Measurements from ENCODE around the gene TEAD4.

The TEAD4 gene

DNA sequence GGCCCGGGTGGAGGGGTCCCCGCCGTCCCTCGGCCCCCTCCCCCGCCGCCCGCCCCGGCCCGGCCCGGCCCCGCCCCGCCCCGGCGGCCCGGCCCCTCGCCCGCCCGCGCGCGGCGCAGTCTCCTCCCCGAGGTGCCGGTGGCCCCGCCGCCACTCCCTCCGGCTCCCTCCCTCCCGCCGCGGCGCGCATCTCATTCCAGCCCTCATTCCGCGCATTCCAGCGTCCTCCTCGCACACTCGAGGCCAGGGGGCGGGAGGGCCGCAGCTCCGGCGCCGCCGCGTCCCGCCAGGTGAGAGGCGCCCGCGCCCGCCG, at the start of gene TEAD4:
TSS of gene TEAD4 (plus strand) at position 206 of the 313 bp plus-strand sequence.
- DNase-seq (ENCODE audit: low spot score) = no peak

DNA sequence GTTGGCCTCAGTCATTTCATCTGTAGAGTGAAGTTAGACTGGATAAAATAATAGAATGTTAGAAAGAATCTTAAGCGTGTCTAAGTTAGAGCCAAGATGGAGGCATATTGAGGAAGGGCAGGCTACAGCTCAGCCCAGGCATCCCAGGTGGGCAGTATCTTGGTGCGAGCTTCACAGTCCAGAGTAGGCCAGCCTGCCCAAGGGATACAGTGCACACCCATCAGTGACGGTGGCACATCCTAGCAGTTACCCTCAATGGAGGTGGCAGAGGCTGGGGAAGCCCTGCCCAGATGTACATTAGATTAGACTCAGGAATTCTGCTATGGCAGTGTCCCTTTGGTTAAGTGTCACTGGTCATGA, 47.0 kb upstream of the TEAD4 start:
- no peak for DNase-seq (ENCODE audit: low spot score)

DNA sequence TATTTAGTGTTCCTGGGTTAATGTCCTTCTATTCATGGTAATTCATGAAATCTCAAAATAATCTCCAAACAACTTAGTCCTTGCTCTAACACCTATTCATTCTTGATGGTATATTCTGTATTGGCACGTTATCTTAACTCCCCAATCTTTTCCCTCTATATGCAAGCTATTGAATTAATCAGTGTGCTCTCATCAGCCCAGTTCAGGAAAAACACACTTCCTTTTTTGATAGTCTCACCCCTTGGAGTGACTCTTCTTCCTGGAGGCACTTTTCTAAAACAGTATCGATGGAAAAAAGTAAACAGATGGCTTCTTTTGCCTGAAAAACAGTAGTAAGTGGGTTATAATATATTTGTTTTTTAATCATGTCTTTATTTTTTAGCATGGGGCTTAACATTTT, 39.9 kb upstream of the TEAD4 start:
- DNase-seq (ENCODE audit: low spot score) = no peak

DNA sequence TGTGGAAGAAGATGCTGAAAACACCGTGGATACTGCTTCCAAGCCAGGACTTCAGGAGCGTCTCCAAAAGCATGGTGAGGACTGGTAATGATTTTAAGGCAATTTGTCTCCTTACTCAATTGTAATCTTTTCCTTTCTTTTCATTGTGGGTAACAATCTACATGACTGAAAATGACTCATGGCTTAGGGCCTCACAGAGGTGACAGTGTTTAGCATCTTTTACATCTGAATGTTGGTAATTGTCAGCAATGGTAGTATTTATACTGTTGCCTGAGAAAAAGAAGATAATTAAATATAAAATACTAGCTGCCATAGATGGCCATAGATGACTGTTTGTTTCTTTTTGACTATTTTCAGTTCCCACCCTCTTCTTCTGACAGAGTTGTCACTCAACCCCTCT, 36.9 kb upstream of the TEAD4 start:
- no peak for DNase-seq (ENCODE audit: low spot score)

DNA sequence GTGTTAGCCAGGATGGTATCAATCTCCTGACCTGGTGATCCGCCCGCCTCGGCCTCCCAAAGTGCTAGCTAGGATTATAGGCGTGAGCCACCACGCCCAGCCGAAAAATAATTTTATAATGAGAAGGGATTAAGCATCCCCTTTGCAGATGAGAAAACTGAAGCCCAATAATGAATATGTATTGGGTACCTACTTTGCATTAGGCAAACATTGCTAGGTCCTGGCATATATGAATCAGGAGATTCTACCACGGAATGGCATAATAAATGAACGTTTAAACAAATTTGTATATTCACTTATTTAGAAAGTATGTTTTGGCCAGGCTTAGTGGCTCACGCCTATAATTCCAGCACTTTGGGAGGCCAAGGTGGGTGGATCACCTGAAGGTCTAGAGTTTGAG, 36.1 kb upstream of the TEAD4 start:
- DNase-seq (ENCODE audit: low spot score) = no peak

DNA sequence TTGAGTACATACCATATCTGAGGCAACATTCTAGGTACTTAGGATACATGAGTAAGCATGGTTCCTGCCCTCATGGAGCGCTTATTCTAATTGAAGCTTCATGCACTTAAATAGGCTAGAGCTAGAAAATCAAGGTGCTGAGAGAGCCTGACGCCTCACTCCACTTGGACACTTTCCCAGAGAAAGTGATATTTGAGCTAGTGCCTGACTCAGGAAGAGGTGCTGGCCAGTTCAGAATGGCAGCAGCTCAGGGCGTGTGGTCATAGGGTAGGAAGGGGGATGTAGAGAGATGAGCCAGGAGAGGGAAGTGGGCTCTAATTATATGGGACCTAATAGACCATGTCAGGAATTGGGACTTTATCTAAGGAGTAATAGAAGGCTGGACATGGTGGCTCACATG, 35.2 kb upstream of the TEAD4 start:
- DNase-seq (ENCODE audit: low spot score) = no peak

DNA sequence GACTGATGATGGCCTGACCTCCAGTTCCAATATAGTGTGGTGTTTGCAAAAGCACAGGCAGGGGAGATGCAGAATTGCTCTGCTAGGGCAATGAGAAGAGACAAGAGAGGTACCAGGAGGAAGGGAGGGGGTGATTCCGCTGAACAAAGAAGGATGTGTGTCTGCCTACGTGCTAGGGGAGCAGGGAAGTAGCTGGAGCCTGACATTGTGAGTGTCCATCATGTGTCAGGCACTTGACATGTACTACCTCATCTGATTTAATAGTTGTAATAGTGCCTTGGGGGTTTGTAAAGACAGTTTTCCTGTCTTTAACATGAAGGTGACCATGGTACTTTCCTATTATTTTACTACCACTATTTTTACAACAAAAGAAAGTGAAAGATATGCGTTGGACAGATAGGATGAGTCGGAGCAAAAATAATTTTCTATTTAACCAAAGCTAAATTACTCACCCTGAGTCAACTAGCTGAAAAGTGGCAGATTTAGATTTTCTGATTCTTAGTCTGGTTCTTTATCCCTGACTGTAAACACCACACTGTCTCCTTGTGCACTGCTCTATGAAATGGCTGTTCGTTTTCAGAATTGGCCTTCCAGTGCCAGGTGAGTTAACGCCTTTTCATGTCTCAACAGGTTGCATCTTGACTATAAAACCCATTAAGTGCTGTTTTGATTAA, 33.7 kb upstream of the TEAD4 start:
- DNase-seq (ENCODE audit: low spot score) = no peak

DNA sequence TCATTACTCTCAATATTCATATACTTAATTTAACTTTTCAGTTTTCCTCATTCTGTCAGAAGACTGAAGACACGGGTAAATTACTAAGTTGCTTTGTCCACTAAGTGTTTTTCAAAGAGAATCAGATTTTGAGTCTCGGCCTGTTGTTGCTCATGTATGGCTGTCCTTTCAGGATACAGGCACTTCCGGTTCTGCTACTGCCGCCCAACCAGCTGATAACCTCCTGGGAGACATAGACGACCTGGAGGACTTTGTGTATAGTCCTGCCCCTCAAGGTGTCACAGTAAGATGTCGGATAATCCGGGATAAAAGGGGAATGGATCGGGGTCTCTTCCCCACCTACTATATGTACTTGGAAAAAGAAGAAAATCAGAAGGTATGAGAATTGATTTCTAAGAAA, 28.3 kb upstream of the TEAD4 start:
- no peak for DNase-seq (ENCODE audit: low spot score)

DNA sequence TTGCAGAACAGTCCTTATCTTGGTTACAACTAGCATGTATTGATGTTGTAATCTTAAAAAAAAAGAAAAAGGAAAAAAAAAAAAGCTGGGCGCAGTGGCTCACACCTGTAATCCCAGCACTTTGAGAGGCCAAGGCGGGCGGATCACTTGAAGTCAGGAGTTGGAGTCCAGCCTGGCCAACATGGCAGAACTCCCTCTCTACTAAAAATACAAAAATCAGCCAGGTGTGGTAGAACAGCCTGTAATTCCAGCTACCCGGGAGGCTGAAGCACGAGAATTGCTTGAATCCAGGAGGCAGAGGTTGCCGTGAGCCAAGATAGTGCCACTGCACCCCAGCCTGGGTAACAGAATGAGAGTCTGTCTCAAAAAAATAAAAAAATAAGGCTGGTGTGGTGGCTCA, 25.6 kb upstream of the TEAD4 start:
- no peak for DNase-seq (ENCODE audit: low spot score)

DNA sequence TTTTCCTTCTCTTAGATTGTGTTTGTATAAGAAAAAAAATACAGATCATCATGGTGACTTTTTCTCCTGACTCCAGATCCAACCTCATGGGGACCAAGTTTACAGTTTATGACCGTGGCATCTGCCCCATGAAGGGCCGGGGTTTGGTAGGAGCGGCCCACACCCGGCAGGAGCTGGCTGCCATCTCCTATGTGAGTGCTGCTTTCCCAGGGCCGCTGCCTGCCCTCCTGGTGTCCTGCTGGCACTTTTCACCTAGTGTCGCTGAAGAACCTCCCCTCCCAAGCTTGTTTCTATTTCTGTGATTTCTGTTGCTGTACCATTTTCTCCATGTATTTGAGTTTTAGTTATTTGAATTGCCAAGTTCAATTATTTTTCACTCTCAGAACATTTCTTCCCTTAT, 24.8 kb upstream of the TEAD4 start:
- no peak for DNase-seq (ENCODE audit: low spot score)

DNA sequence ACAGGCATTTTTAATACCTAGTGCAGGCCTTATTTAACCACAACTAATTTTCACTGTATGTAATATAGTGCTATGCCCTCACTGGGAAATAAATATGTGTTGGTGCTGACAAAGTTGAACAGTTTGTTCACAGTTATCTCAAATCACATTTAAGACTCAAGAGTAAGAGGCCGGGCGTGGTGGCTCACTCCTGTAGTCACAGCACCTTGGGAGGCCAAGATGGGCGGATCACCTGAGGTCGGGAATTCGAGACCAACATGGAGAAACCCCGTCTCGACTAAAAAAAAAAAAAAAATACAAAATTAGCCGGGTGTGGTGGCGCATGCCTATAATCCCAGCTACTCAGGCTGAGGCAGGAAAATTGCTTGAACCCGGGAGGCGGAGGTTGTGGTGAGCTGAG, 22.9 kb upstream of the TEAD4 start:
- no peak for DNase-seq (ENCODE audit: low spot score)

DNA sequence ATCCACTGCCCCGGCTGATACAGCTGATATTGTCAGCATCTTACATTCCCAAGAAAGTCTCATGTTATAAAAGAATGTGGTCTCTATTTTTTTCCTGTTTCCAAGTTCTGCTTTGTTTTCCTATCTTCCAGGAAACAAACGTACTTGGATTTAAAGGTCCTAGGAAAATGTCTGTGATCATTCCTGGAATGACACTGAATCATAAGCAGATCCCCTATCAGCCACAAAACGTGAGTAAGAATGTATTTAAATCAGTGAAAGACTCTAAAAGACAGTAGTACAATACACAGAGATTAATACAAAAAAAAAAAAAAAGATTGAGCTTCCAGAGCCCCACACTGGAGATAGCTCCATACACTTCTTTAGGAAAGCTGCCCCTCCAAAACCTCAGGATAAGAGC, 21.7 kb upstream of the TEAD4 start:
- DNase-seq (ENCODE audit: low spot score) = no peak

DNA sequence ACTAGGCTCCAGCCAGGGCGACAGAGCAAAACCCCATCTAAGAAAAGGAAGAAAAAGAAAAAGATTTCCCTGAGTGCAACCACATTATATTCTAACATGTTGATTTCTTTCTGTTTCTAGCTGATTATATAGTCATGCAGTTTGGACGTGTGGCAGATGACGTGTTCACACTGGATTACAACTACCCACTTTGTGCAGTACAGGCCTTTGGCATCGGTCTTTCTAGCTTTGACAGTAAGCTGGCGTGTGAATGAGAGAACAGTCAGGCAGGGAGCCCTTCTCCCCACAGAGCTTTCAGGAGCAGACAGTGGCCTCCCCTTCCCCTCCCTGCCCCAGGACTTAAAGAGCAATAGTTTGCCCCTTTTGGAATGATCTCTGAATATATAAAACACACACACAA, 20.0 kb upstream of the TEAD4 start:
- DNase-seq (ENCODE audit: low spot score) = no peak

DNA sequence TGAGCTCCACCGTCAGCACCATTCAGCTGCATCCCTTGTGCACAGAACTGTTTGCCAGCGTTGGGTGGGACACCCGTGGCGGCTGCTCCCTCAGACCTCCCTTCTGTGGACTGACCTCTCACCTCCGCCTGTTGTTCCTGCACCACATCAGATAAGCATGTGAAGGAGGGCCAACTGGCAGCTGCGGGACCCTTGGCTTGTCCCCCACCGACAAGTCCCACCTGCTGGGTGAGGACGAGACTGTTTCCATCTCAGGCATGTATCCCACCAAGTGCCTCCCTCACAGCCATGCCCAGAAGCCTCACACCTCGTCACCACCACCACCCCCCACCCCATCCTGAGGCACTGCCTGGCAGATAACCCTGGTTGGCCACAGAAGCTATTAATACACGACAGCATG, 18.6 kb upstream of the TEAD4 start:
- no peak for DNase-seq (ENCODE audit: low spot score)

DNA sequence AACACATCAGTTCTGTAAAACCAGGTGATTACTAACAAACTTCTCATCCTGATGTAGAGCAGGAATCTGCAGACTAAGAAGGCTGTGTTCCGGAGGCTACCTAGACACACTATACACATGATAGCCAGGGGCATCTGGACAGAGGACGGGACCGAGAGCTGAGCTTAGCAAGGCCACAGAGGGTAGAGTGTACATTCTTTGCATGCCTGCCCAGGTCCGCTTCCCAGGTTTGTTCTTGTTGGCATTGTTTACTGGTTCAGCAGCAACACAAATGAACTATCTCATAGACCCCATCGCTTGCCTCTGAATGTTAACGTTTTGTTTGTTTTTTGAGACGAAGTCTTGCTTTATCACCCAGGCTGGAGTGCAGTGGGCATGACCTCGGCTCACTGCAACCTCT, 17.7 kb upstream of the TEAD4 start:
- no peak for DNase-seq (ENCODE audit: low spot score)

DNA sequence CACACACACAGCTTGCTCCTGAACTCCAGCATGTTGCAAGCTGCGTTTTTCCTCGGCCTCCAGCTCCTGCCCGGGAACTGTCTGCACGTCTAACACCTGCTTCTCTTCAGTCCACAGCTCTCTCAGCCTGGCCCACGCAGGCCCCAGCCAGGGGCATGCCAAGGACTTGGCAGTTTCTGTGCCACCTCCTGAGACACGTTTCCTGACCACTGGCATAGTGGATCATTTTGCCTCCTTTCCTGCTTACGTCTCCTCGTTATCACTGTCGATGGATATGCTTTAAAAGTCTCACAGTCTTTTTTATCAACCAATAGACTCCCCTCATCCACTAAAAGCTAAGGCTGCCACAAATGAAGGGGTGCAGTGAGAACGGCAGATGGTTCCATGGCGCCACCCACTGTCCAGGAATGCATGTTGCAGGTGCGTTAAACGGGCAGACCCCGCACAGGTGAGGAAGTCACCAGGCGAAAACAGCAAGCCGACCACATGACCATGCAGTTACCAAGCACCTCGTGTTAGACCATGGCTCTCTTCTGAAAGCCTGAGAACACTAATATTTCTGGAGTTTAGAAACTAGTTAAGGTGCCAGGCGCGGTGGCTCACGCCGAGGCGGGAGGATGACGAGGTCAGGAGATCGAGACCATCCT, 14.7 kb upstream of the TEAD4 start:
- DNase-seq (ENCODE audit: low spot score) = peak; percentile 25

DNA sequence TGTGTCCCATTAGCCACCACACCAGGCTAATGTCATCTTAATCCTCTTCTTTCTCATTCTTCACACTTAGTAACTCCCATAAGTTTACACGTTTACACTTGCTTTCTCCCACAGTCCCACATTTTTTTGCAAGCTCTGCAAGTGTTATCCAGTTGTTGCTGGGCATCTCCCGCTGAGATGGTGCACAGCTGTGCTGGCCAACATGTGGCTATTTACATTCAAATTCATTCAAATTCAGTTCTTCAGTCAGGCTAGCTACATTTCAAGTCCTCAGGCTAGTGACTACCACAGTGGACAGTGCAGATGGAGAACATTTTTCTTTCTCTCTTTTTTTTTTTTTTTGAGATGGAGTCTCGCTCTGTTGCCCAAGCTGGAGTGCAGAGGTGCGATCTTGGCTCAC, 9.8 kb upstream of the TEAD4 start:
- no peak for DNase-seq (ENCODE audit: low spot score)

DNA sequence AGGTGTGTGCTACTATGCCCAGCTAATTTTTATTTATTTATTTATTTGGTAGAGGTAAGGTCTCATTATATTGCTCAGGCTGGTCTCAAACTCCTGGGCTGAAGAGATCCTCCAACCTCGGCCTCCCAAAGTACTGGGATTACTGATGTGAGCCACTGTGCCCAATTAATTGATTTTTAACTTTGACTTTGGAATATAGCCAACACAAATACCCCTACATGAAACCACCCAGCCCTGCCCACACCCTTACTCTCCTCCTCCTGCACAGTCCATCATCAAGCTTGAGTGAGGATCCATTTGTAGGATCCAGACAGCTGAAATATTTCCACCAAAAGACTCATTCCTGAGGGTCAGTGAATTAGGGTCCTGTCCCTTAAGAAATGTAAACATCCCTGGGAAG, 3.3 kb upstream of the TEAD4 start:
- no peak for DNase-seq (ENCODE audit: low spot score)

DNA sequence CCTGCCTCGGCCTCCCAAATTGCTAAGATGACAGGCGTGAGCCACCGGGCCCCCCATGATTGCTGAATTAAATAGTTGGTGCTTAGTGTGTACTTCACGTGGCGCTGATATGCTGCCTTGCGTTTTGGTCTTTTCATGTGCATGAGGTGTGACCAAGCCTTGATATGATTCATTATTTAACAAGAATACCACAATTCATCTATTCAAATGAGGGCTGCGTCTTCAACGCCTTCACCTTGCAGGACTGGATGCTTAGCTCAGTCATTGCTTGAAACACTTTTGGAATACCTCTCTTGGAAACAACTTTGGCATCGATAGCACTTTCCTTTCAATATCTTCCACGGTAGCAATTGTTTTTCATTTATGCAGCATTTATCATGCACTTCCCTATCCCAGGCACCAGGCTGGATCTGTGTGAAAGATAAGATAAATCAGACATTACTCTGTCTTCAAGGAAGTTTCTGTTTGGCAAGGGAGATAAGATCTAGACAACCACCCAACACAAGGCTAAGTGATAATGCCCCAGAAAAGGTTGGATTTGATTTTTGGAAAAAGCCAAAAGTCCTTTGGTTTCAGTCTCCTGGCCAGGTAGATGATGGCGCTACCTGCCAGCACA, 1.3 kb upstream of the TEAD4 start:
- DNase-seq (ENCODE audit: low spot score) = no peak

DNA sequence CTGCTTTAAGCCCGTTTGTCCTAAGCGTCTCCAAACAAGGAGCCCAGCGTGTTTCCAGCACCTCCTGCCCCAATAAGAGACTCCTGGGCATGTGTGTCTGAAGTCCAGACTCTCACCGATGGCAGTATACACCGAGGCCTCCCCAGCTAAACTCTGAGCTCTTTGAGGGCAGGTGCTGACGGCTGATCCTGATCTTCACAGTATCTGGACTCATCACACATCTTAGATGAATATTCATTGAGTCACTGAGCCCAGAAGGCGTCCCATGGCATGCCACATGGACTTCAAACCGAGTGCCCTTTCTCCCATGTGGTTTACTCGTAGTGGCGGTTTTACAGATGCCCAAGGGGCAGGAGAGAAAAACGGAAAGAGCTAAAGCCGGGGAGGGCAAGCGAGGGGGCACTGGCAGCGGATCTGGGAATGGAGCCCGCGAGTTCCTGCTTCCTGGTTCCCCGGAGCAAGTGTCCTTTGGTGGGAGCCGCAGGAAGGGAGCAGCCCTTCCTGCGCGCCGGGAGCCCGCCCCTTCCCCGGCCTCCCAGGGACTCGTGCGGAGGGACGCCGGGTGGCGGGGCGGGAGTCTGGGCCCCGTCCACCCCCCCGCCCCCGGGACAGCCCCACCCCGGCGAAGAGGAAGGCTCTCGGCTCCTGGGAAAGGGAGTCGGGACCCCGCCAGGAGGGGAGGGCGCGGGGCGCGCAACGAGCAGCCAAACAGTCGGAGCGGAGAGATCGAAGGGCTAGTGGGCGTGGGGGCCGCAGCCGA, 585 bp upstream of the TEAD4 start:
- no peak for DNase-seq (ENCODE audit: low spot score)

DNA sequence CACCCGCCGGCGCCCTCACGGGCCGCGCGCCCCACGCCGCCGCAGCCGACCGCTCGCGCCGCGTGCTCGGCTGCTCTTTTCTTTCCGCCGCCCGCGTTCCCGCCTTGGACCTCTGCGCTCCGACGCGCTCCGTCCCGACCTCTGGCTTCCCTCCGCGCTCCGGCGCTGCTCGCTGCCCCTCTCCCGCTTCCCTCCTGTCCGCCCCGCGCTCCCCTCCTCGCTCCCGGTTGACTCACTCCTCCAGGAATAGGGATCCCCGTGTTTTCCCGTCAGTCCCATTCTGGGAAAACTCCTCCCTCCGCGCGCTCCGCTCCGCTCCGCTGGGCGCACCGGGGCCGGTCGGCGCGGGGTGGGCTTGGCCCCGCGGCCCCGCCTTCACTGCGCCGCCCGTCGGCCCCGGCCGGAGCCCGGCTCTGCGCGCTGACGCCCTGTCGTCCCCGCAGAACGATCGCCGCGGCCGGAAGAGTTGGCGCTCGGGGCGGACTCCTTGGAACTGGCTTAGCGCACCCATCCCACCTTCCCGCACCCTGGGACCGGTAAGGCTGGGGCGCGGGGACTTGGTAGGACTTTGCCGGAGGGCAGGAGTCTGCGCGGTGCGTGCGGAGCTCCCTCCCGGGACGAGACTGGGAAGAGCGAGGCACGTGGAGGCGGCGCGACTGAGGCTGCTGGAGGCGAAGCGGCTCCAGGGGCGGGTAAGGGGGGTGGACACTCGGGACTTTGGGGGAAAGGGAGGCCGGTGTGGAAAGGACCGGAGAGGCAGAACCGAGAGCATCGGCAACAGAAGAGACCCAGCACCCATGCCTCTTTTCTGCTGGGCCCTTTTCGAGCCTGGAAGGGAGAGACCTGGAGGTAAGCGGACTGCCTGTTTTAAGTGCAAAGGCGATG, 550 bp downstream of the TEAD4 start:
- no peak for DNase-seq (ENCODE audit: low spot score)

DNA sequence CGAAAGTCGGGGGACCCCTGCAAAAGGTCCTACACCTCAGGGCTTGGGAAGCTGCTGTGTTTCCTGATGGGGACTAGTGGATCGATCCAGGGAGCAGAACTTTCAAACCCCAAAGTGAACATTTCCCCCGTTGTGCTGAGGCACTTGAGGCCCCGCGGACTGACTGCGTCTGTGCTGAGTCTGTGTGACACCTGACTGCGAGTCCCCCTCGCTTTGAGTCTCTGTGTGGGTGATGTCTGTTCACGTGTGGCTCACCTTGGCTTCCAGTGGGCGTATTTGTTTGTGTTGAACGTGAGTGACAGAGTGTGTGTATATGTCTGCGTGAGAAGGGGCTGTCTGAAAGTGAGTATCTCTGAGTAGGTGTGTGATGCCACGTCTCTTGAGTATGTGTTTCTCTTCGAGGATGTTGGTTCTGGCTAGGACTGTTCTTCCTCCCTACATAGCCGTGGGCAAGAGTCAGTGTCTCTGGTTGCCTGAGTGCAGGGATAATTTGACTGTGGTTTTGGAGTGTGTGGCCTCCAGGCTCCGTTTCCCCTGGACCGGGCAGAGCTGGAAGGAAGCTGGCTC, 1.3 kb downstream of the TEAD4 start:
- no peak for DNase-seq (ENCODE audit: low spot score)

All from globus pallidus (tissue), 1 donor.